GM18907 (cell line): ENCODE results near the gene TOX2.

Experiments used
- ATAC-seq: cut with Tn5 transposase; IDR thresholded peaks from one replicate; pipeline ENCODE4 v1.9.1; 2021; ENCODE audit warnings: mild to moderate bottlenecking, moderate library complexity; ENCODE audit not compliant: unreplicated experiment

Gene TOX2

DNA sequence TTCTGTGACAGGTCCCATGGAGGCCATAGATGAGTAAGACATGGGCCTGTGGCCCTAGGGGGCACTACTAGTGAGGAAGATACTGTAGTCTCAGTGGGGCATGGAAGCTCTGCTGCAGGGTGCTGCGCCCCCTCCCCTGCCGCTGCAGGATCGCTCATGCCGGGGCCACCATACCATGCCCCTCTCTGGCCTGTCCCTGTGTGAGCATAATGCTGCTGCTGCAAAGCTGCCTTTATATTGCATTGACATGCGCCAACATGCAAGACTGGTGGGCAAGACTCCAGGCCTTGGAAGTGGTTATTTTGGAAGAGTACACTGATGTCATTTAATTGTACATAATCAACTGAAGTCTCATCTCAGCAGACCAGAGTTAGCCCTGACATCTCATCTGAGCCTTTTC, 60.0 kb downstream of the TOX2 start:
- ATAC-seq, result no peak

DNA sequence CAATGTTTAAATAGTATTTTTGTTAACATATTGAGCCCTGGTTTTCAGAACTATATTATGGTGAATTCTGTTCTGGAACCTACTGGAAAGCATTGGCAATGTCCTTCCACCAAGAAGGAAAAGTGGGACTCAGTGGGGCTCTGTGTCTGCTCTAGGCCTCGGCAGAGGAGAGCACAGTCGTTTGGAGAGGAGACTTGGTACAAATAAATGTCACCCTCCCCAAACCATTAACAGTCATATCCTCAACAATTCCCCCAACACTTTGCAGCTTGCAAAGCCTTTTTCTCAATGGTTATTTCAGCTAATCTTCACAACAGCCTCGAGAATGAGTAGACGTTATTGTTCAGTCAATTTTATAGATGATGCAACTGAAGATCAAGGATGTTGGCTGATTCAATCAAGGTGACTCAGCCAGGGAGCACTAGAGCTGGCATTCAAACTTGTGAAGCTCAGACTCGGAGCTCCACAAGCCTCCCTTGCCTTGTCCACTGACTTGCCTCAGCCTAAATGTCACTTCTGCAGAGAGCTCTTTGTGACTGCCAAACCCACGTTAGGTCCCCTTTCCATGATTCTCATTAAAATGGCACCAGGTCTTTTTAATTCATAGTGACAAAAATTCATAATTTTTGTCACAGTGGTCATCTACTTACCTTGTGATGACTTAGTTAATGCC, 60.6 kb downstream of the TOX2 start:
- ATAC-seq, result no peak

DNA sequence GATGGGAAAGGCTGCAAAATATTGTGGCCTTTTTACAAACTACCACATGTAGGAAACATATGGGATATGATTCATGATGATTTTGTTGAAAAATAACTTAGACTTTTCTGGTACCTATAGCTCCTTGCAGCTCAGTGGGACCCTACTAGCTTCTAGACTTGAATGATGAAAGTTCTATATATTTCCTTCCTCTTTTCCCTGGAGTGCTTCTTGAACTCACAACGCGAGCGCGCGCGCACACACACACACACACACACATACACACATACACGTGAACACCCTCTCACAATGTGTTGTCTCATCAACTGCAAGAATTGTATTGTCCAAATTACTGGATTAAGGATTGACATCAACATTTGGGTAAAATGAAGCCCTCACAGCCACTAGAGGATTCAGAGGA, 61.9 kb downstream of the TOX2 start:
- ATAC-seq, result no peak

DNA sequence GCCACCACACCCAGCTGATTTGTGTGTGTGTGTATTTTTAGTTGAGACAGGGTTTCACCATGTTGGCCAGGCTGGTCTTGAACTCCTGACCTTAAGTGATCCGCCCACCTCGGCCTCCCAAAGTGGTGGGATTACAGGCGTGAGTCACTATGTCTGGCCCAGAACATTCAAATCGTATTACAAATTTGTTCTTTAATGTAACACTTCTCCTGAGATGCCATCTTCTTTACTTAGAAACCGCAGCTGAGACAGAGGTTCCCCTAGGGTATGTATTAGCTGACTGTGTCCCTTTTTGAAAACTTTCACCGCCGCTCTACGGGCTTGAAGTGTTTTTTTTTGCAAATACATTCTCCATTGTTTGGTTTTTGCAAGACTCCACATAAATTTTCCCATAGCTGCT, 62.6 kb downstream of the TOX2 start:
- ATAC-seq, result no peak

DNA sequence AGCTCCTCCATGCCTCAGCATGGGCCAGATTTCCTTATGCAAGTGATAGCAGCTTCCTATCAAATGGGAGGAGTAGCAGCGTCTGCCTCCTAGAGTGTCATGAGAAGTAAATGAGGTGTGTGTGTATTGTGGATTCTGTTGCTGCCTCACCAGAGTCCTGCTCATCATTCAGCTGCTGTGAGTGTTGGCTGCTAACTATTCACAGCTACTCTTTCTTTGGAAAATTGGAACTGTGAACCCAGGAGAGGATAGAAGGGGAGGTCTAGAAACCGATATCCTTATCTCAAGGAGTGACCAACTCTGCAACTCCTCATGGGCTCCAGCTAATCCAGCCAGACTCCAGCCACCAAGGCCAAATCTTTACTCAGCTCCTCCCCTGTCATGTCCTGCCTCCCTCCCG, 63.3 kb downstream of the TOX2 start:
- ATAC-seq, result no peak

DNA sequence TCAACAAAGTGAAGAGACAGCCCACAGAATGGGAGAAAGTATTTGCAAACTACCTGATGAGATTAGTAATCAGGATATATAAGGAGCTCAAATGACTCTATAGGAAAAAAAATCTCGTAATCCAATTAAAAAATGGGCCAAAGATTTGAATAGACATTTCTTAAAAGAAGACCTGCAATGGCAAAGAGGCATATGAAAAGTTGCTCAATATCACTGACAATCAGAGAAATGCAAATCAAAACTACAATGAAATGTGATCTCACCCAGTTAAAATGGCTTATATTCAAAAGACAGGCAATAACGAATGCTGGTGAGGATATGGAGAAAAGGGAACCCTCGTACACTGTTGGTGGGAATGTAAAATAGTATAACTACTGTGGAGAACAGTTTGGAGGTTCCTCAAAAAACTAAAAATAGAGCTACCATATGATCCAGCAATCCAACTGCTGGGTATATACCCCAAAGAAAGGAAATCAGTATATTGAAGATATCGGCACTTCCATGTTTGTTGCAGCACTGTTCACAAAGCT, 65.0 kb downstream of the TOX2 start:
- ATAC-seq, result no peak

DNA sequence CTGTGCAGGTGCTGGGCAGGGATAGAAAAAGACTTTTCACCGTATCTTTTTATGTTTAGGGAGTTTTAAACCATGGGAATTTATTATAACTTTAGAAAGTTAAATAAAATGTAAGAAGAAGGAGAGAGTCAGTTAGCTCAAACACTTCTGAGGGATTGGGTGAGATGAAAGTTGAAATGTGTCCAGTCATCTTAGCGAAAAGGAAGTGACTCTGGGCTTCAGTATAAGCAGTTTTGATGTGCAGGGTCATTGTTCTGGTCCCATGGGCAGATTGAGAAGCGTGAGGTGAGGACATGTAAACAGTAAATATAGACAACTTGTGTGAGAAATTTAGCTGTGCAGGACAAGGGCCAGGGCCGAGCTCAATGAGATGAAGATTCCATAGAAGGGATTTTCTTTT, 66.9 kb downstream of the TOX2 start:
- no peak for ATAC-seq

DNA sequence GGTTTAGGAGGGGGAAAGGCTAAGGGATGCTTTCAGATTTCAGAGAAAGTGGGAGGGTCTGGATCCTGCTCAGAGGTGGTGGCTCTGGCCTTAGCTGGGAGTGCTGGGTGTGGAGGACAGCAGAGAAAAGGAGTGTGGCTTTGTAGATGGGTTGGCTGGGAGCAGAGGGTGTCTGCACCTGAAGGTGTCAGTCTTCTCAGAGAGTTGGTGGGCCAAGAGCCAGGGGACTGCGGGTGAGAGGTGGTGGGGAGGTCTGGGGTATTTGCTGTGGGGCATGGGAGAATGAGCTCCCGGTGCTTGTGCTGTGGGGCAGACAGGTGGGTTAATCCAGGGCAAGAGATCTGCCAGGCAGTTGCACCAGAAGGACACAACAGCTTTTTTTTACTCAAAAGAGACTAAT, 67.4 kb downstream of the TOX2 start:
- ATAC-seq, result no peak

DNA sequence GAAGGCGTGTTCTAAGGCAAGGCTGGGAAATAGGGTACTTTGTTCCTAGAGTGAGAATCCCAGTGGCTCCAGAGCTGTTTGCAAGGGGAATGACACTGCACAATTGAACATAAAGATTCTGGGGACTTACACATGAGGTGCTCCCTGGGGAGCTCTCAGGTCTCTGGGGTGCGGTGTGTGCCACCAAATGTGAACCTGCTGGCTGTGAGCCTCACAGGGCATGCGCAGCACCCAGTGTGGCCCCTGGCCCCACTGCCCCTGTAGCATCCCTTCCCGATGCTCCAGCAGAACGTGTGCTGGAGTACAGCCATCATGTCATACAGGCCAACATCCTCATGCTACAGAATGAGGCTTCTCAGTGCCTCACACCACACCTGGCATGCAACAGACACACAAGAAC, 68.2 kb downstream of the TOX2 start:
- no peak for ATAC-seq

DNA sequence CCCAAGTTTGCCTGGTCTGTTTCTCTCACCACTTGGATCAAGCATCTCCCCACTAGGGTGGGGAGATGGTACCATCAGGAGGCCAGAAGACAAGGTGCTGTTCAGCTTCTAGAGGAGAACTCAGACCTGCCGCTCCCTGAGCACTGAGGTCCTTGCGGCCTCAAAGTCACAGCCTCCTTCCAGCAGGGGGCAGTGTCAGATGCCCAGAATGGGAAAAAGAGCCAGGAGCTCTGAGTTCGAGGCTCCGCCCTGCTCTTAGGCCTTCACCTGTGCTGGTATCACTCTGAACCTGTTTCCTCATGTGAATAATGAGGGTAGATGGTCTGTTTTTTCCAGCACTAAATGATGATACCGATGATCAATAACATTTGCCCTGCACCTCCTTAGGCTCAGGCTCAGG, 68.7 kb downstream of the TOX2 start:
- no peak for ATAC-seq

DNA sequence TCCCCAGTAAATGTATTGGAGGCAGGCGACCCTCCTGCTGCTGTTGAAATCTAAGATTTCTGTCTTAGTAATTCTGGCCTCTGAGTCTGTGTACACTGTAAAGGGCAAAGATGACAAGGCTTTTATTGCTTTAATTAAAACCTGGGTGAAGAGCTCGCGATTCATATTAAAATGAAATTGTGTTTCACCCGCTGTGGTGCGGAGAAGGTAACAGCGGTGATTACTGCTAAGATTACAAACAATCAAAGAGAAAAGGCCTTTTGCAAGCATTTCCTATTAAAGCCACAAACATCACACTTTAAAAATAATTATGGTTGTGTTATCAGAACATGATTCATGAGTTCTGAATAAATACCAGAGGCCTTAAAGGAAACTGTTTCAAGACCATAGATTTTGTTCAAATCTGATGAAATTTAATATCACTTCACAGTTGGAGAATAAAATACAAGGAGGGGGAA, 69.3 kb downstream of the TOX2 start:
- no peak for ATAC-seq

DNA sequence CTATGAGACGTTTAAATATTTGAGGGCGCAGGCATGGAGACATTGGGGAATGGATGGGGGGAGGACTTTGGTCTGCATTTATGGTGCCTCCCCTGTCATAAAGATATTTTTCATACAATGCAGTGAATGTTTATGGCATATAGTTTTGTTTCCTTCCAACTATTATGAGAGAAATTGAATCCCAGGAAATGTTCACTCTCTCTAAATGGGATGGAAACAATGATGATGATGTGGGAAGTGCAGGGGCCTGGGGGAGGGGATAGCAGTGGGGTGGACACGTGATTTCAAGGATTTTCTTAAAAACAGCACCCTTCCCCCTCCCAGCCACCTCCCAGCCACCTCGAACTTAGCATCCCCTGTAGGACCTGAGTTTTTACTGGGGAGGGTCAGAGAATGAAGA, 69.9 kb downstream of the TOX2 start:
- ATAC-seq, result no peak

DNA sequence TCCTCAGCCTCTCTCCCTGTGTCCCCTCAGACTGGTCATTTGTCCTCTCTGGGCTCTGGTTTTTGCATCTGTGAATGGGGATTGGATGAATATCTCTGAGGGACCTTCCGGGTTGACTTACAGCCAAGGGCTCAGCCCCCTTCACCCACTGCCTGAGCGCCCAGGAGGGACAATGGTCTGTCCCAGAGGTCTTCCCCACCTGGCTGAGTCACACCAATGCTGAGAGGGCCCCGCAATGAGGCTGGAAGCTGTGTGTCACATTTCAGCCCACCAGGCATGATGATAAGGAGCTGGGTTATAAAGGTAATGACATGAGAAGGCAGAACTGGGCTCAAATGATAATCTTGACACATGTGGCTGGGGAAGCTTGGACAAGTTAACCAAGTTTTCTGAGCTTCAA, 70.5 kb downstream of the TOX2 start:
- ATAC-seq, result no peak

DNA sequence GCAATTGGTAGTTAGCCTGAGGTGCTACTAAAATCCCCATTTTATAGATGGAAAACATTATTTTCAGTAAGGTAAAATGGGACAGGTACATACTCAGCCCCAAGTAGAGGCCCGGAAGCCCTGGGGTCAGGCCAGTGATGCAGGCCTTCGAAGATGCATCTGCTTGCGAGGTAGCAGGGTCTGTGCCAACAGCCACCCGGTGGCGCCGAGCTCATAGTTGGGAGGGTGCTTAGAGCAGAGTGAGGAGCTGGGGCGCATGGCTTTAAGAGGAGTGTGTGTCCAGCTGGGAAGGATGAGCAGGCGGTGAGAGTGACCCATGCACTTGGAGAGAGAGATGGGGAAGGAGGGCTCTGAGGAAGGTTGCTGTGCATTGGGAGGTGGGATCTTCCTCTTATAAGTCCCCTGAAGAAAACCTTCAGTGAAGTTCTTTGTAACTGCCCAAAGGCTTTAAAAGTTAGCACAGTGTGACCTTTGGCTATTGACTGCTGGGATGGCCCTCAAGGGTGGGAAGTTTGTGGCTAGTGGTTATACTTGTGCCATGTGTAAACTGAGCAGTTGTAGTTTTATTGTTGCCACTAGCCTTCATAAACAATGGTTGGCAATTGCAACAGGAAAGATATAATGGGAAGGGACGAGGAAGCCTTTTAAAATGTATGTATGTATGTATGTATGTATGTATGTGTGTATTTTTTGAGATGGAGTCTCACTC, 71.1 kb downstream of the TOX2 start:
- ATAC-seq, result no peak

DNA sequence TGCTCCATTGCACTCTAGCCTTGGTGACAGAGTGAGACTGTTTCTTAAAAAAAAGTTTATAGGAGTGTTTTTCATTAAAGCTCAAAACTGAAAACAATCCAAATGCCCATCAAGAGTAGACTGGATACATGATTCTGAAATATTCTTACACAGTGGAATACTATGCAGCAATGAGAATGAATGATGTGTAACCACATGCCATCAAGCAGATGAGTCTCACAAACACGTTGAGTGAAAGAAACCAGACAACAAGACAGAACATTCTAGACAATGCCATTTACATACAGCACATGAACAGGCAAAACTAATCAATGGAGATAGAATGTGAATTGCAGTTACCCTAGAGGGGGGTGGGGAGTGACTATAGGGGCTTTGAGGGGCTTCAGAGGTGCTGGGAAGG, 72.4 kb downstream of the TOX2 start:
- no peak for ATAC-seq

DNA sequence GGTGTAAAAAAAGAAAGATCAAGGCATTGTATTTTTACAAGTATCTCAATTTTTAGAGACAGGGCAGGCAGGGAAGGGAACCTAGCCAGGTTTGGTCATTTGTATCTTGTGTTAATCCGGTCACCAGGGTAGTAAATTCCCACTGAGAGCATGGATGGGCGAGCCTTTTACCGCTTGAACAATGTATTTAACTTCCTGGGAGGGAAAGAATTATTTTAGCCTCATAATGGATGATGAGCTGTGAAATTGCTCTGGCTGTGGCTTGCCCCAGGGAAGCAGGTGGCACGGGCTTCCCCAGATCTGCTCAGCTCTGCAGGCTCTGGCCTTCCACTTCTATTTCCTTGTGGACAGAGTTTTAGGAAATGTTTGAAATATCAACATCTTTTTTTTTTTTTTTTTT, 72.9 kb downstream of the TOX2 start:
- no peak for ATAC-seq

DNA sequence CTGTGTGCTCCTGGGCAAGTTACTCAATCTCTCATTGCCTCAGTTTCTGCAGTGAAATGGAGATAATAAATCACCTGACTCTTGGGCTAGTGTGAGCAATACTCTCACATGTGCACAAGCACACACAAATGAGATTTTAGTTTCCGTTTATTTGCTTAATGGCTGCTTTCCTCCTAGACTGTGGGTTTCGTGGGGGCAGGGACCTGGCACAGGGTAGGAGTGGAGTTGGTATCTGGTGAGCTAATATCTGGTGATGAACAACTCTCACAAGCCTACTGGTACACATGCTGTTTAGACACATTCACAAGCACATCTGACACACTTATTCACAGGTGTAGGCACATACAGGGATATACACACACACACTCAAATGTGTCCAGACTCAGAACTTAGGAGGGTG, 73.8 kb downstream of the TOX2 start:
- ATAC-seq, result no peak

DNA sequence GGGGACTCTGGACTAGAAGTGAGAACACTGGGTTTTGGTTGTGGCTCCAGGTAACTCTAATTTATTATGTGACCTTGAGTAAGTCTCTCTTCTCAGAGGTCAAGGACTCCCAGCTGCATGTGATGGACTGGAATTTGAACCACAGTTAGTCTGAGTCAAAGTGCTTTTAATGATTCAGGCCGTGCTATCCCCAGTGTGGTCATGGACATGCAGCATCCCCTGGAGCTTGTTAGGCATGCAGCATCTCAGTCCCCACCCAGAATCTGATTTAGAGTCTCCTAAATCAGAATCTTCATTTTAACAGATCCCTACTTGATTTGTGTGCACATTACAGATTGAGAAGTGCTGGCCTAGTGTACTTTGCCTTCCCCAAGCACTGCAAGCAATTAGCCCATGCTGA, 74.2 kb downstream of the TOX2 start:
- no peak for ATAC-seq

DNA sequence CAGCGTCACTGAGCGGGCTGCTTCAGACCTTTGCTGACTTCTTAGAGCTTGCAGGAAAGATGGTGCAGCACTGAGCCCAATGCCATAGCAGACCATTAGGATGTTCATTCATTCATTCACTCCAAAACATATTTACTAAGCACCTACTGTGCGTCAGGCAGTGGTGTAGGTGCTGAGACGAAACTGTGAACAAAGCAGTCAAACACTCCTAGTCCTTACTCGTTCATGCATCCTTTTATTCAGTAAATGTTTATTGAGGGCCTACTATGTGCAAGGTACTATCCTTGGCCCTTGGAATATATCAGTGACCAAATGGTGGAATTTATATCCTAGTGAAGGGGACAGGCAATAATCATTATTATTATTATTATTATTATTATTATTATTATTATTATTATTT, 76.6 kb downstream of the TOX2 start:
- no peak for ATAC-seq

DNA sequence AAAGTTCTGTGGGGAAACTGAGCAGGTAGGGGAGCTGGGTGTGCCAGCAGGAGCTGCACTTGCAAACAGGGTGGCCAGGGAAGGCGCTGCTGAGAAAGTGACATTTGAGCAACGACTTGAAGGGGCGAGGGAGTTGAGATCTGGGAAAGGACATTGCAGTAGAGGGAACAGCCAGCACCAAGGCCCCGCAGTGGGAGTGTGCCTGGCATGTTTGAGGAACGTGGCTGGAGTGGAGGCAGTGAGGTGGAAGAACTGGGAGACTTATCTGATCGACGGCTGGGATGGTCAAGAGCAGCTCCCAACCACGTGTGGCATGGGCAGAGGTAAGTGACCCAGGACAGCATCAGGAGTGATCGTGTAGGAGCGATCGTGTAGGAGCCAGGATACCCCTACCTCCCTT, 77.3 kb downstream of the TOX2 start:
- ATAC-seq, result no peak

DNA sequence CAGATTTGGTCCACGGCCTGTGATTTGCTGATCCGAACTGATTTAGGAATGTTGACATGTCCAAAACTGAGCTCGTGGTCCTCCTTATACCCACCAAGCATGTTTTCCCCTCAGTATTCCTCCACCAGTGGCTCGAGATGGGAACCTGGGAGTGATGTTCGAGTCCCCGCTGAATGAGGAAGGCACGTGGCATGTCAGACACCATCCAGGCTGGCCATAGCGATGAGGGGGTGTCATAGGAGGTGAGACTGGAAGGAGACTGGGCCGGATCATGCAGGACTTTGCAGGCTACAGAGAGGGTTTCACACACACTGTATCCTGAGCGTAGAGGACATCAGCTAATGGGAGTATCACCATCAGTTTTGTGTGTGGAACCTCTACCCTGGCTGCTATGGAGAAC, 78.2 kb downstream of the TOX2 start:
- no peak for ATAC-seq

DNA sequence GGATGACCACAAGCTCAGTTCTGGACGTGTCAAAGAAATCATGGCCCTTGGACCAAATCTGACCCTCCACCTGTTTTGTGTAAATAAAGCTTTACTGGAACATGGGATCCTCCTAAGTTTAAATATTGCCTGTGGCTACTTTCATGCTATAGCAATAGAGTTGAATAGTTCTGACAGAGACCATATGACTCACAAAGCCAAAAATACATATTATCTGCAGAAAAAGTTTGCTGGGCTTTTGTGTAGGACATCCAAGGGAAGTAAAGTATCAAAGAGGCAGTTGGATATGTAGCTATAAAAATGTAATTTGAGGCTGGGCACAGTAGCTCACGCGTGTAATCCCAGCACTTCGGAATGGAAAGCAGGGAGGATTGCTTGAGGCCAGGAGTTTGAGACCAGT, 78.9 kb downstream of the TOX2 start:
- no peak for ATAC-seq
